HG03342 (cell line): ENCODE measurements around the gene MAGEA9B.
"Not testable (repeated sequence)": the region's sequence is repeated elsewhere in the genome, so short reads cannot be mapped to it uniquely, and the experiment has no call there.

ENCODE experiments used
- ATAC-seq: cut with Tn5 transposase; IDR thresholded peaks from one replicate; pipeline ENCODE4 v1.9.1; 2021; ENCODE audit warnings: mild to moderate bottlenecking, moderate library complexity; ENCODE audit not compliant: unreplicated experiment

The MAGEA9B gene, protein sequence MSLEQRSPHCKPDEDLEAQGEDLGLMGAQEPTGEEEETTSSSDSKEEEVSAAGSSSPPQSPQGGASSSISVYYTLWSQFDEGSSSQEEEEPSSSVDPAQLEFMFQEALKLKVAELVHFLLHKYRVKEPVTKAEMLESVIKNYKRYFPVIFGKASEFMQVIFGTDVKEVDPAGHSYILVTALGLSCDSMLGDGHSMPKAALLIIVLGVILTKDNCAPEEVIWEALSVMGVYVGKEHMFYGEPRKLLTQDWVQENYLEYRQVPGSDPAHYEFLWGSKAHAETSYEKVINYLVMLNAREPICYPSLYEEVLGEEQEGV

DNA sequence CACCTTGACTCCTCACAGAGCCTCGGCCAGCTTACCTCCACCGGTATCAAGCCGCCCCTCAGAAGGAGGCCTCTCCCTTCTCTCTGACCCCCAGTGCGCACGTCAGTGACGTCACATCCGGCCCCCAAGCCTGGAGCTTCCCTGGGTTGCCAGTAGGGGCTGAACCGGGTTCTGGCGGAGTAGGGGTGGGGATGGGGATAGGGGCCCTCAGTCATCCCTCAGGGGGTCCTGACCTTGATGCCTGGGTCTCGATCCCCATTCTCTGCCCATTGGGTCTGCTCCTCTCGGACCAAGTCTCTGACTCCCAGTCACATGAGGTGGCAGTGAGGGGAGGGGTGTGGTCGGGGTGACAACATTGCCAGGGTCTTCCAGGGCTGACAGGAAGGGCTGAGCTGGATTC is at the start of gene MAGEA9B:
Gene MAGEA9B (minus strand): TSS at position 101 of the 400 bp plus-strand sequence. CDS start 4,280 bp downstream, outside the sequence.
- not testable (repeated sequence) for ATAC-seq

GRCh38 chrX:149633511-149633910 is 46.3 kb upstream of the MAGEA9B start:
- no peak for ATAC-seq

GRCh38 chrX:149631234-149632165 is 44.2 kb upstream of the MAGEA9B start, which contains the start of gene TMEM185A:
Gene TMEM185A, minus strand, starts transcription at chrX:149631792. Its CDS starts 212 bp downstream, at chrX:149631580.
- peak; percentile 82 for ATAC-seq

GRCh38 chrX:149630681-149631233 is 43.5 kb upstream of the MAGEA9B start:
- no peak for ATAC-seq

GRCh38 chrX:149629730-149630387 is 42.6 kb upstream of the MAGEA9B start:
- ATAC-seq: no peak

GRCh38 chrX:149628768-149629167 is 41.5 kb upstream of the MAGEA9B start:
- ATAC-seq: no peak

DNA sequence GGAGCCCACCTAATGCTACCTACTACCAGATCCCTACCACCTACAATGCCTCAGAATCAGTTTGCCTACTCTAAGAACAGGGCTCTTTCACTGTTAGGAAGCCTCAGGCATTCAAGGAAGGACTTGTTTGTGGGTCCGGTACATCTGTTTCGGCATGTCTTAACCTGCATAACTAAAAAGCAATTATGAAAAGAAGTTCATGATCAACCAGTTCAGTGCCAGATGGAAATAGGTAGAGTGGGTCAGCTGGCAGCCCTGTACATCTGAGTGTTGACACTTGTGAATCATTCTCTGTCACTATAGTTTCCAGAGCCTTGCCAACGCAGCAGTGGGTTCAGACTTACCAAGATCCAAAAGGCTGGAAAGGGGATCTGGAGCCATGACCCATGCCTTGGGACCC is 41.0 kb upstream of the MAGEA9B start:
- ATAC-seq: no peak

- not testable (repeated sequence) for ATAC-seq
These were observed 39.6 kb upstream of the MAGEA9B start for GRCh38 chrX:149626829-149627228.

- ATAC-seq: not testable (repeated sequence)
These were observed 32.4 kb upstream of the MAGEA9B start for GRCh38 chrX:149619662-149620061.

DNA sequence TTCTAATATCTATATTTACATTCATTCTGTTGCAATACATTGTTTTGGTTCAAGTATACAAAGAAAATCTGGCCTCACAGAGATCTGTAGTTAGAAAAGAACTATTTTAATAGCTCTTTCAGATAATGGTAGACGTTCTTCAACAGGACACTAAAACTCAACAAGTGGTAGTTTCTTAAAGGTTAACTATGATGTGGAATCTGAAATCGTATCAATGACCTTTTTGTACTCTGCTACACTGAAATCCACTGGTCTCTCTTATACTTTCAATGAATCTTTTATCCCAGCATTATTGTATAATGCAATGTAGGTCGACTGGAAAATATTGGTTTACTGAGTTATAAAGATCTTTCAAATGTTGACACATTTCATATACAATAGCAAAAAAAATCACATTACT is 31.6 kb upstream of the MAGEA9B start:
- ATAC-seq: no peak

DNA sequence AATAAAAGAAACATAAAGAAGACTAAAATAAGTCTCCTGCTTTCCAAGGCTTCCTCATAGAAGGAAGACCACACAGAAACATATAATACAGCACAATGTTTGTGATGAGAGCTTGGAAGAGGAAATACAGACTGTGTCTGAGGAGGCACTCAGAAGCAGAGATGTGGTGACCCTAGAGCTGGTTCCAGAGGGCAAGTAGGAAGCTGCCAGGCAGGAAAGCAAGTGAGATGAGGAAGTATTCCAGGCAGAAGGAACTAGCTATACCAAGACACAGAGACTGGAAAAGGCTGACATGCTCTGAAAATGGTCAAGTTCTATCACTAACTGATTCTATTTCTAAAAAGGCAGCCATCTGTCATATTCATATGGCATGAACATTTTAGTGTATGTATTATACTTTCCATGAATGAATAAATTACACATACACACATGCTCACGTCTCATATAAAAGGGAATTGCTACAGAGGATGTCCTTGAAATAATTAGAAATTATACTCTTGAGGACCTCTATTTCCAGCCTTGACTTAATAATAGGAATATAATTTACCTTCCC is 24.4 kb upstream of the MAGEA9B start:
- ATAC-seq: no peak

- no peak for ATAC-seq
These were observed 23.3 kb upstream of the MAGEA9B start for GRCh38 chrX:149610511-149610910.

GRCh38 chrX:149607699-149608098 is 20.4 kb upstream of the MAGEA9B start:
- no peak for ATAC-seq

DNA sequence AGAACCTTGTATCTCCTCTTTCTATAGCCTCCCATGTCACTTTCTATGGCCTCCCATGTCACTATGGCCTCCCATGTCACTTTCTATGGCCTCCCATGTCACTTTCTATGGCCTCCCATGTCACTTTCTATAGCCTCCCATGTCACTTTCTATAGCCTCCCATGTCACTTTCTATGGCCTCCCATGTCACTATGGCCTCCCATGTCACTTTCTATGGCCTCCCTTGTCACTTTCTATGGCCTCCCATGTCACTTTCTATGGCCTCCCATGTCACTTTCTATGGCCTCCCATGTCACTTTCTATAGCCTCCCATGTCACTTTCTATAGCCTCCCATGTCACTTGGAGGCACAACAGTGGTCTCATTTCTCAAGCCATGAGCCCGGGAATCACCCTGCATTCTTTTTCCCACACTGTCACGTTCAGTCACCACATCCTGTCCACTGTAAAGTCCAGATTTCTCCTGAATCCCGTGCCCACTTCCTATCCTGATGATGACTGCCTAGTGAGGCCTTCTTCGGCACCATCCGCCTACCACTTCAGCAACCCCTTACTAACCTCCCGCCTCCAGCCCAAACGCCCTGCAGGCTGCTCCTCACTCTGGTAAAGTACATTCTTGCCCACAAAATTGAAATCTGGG is 18.1 kb upstream of the MAGEA9B start:
- ATAC-seq: not testable (repeated sequence)

GRCh38 chrX:149598603-149599002 is 11.3 kb upstream of the MAGEA9B start:
- ATAC-seq: not testable (repeated sequence)

DNA sequence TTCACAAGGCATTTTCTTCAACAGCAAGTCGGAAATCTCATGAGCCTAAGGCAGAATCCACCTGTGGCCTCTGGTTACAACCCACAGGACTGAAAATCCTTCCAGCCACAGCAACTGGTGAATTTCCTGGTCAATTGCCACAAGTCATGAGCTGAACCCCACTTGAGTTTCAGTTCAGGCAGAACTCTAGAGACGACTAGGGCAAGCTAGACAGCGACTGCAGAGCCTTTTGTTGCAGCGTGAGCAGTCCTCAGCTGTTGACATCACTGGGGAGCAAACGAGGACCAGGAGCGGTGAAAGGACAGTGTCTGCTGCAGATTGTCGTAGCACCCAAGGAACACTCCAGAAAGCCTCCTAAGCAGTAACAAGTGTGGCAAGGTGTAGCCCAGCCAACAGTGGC is 8.7 kb upstream of the MAGEA9B start:
- not testable (repeated sequence) for ATAC-seq

GRCh38 chrX:149595214-149595613 is 8.0 kb upstream of the MAGEA9B start, which contains the start of gene HSFX2:
Gene HSFX2, minus strand, starts transcription at chrX:149595314. Its CDS starts 614 bp downstream, at chrX:149594700.
- not testable (repeated sequence) for ATAC-seq

GRCh38 chrX:149590993-149591392 is 3.7 kb upstream of the MAGEA9B start:
- ATAC-seq: not testable (repeated sequence)

DNA sequence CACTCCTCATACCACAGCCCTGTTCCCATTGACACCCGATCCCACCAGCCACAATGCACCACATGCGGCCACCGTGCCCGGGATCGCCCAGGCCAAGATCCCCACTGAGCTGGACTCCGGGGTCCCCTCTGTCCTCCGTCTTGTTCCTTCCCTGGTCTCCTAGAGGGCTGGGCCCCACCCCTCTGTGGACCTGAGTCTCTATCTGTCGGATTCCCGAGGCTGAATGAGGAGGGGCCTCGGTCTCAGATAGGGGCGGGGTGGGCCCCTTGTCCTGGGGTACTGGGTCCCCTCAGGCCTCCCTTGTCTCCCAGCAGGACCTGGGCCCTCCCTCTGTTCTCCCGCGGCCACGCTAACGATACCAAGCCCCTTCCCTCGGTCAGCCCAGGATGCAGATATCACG is 1.6 kb downstream of the MAGEA9B start:
- ATAC-seq: not testable (repeated sequence)

DNA sequence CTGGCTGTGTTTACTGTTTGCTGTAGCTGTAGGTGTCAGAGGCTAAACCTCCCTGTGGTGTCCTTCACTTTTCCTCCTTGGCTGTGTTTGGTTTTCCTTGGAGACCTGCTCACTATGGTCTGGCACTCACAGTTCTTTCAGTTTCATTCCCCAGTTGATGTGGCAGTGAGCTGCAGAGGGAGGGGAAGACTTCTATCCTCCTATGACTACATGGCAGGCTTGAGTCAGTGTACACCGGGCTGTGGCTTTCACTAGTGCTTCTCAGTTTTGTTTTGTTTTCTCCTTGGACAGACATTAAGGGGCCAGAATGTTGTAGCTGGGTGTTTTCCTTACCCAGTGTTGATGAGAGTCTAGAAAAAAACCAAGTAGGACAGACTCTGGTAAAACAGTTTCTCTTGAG is 13.8 kb downstream of the MAGEA9B start:
- ATAC-seq: peak; percentile 100
